CD14-positive monocyte (primary cell): ENCODE results near the gene ADGRE1. TPM values are rescaled to one million over a fixed set of nuclear protein-coding genes. Genes with fewer than 3 reads are reported as not detected.

Experiments
- DNase-seq, 3 donors: peaks; one replicate each; pipeline ENCODE4 v3.0.0-alpha.2; 2011 to 2022
- H2AFZ ChIP-seq: 2 replicates; pipeline ENCODE4 v1.6.0; 2012; ENCODE audit warnings: mild to moderate bottlenecking, low read depth, low read length, inconsistent platforms; ENCODE audit not compliant: insufficient read depth, poor library complexity, severe bottlenecking
- H3K27ac ChIP-seq, 2 donors: 1 replicate in 1 of 2; 2 replicates in 1 of 2; pipeline ENCODE4 v1.5.1; 2012 to 2013; ENCODE audit warnings: low read length in 2 of 2, control low read depth in 1 of 2, inconsistent platforms in 1 of 2, low read depth in 1 of 2, mild to moderate bottlenecking in 1 of 2
- H3K27me3 ChIP-seq, 2 donors: one replicate each; pipeline versions ENCODE4 v1.6.0 to v1.6.1; 2011 to 2013; ENCODE audit warnings: low read length in 2 of 2; ENCODE audit not compliant: control insufficient read depth in 2 of 2, insufficient read depth in 2 of 2
- H3K36me3 ChIP-seq, 2 donors: replicated peaks in 1 of 2; 1 replicate in 1 of 2; 2 replicates in 1 of 2; pipeline versions ENCODE4 v1.5.1 to v1.6.1; 2012 to 2013; ENCODE audit warnings: low read length in 2 of 2, control low read depth in 1 of 2, inconsistent platforms in 1 of 2, mild to moderate bottlenecking in 1 of 2; ENCODE audit not compliant: insufficient read depth in 2 of 2, control insufficient read depth in 1 of 2
- H3K4me1 ChIP-seq, 2 donors: 1 replicate in 1 of 2; 2 replicates in 1 of 2; pipeline versions ENCODE4 v1.5.1 to v1.6.1; 2012 to 2013; ENCODE audit warnings: low read length in 2 of 2, control low read depth in 1 of 2, inconsistent platforms in 1 of 2, mild to moderate bottlenecking in 1 of 2, moderate library complexity in 1 of 2; ENCODE audit not compliant: insufficient read depth in 2 of 2, control insufficient read depth in 1 of 2
- H3K4me2 ChIP-seq: replicated peaks from 2 replicates; pipeline ENCODE3; 2012; ENCODE audit warnings: low read length, moderate library complexity, mild to moderate bottlenecking; ENCODE audit not compliant: poor library complexity, severe bottlenecking; ENCODE audit errors: extremely low read depth
- H3K4me3 ChIP-seq, 3 experiments: fragments of 200-600 bp in 1 of 3; sonication (generic) in 1 of 3; replicated peaks in 1 of 3; 1 replicate in 2 of 3; 2 replicates in 1 of 3; pipeline ENCODE4 v1.5.1; 2011 to 2013; ENCODE audit warnings: low read length in 3 of 3, mild to moderate bottlenecking in 3 of 3, control low read depth in 2 of 3, low read depth in 2 of 3, inconsistent platforms in 1 of 3, moderate library complexity in 1 of 3
- H3K79me2 ChIP-seq: 2 replicates; pipeline ENCODE4 v1.6.0; 2012; ENCODE audit warnings: mild to moderate bottlenecking, control low read depth, inconsistent platforms, low read length, moderate library complexity; ENCODE audit not compliant: insufficient read depth
- H3K9ac ChIP-seq: 2 replicates; pipeline ENCODE4 v1.6.0; 2017; ENCODE audit warnings: low read length, mild to moderate bottlenecking; ENCODE audit not compliant: insufficient read depth, poor library complexity, severe bottlenecking
- H3K9me3 ChIP-seq, 2 donors: replicated peaks in 1 of 2; 1 replicate in 1 of 2; 2 replicates in 1 of 2; pipeline versions ENCODE4 v1.5.1 to v1.6.1; 2012 to 2013; ENCODE audit warnings: low read length in 2 of 2, control low read depth in 1 of 2; ENCODE audit not compliant: control insufficient read depth in 1 of 2, insufficient read depth in 1 of 2
- H4K20me1 ChIP-seq: 2 replicates; pipeline ENCODE4 v1.6.0; 2012; ENCODE audit warnings: mild to moderate bottlenecking, low read length, control low read depth, moderate library complexity; ENCODE audit not compliant: insufficient read depth
- H3K27ac Mint-ChIP-seq, 7 donors: one replicate each; pipeline ENCODE4 v1.8.0; 2020; ENCODE audit warnings: mild to moderate bottlenecking in 7 of 7, mixed read lengths in 7 of 7, moderate library complexity in 6 of 7, inconsistent platforms in 2 of 7
- H3K27me3 Mint-ChIP-seq, 3 donors: one replicate each; pipeline ENCODE4 v1.8.0; 2021 to 2022; ENCODE audit warnings: low read depth in 3 of 3, mild to moderate bottlenecking in 3 of 3, mixed read lengths in 3 of 3, moderate library complexity in 3 of 3, inconsistent platforms in 1 of 3
- H3K36me3 Mint-ChIP-seq, 2 donors: one replicate each; pipeline ENCODE4 v1.8.0; 2020; ENCODE audit warnings: mixed read lengths in 2 of 2, inconsistent platforms in 1 of 2, mild to moderate bottlenecking in 1 of 2
- H3K4me1 Mint-ChIP-seq: one replicate; pipeline ENCODE4 v1.8.0; 2020; ENCODE audit warnings: mild to moderate bottlenecking, mixed read lengths
- H3K4me3 Mint-ChIP-seq, 2 donors: one replicate each; pipeline ENCODE4 v1.8.0; 2020; ENCODE audit warnings: mild to moderate bottlenecking in 2 of 2, mixed read lengths in 2 of 2, moderate library complexity in 1 of 2
- H3K9me3 Mint-ChIP-seq, 7 donors: one replicate each; pipeline ENCODE4 v1.8.0; 2020 to 2022; ENCODE audit warnings: mixed read lengths in 7 of 7, mild to moderate bottlenecking in 6 of 7, moderate library complexity in 6 of 7, inconsistent platforms in 2 of 7
- WGBS: methylation state at CpG from one replicate; pipeline ENCODE4 v1.1.5; 2013; ENCODE audit warnings: missing lambda C conversion rate; ENCODE audit not compliant: insufficient coverage; 5-methylcytosine and 5-hydroxymethylcytosine counted together
- intact Hi-C, 2 donors: fragments of 100-400 bp; cut with micrococcal nuclease; formaldehyde crosslinking; loops; one replicate each; pipeline versions ENCODE4 v1.15.0 to v1.15.1; 2023
- polyA plus RNA-seq, 3 donors: library from polyadenylated mRNA; depleted of rRNA in 1 of 3; unstranded in 2 of 3; stranded (reverse) in 1 of 3; fragments of 300-500 nt in 2 of 3; fragments of >200 nt in 1 of 3; fragmentation: Illumina TruSeq in 2 of 3; gene quantifications; 1 replicate in 2 of 3; 2 replicates in 1 of 3; pipeline ENCODE4 v1.2.3, GENCODE V29; 2012 to 2021
- TF ChIP-seq, protein P1 (sequence below): fragments of 200-600 bp; IDR thresholded peaks from one replicate; pipeline ENCODE4 v1.8.0; 2022; ENCODE audit warnings: antibody characterized with exemption, mild to moderate bottlenecking

The ADGRE1 gene
- polyA plus RNA-seq, 3 donors = 13.9 to 37.7 (median 21.6) TPM

DNA sequence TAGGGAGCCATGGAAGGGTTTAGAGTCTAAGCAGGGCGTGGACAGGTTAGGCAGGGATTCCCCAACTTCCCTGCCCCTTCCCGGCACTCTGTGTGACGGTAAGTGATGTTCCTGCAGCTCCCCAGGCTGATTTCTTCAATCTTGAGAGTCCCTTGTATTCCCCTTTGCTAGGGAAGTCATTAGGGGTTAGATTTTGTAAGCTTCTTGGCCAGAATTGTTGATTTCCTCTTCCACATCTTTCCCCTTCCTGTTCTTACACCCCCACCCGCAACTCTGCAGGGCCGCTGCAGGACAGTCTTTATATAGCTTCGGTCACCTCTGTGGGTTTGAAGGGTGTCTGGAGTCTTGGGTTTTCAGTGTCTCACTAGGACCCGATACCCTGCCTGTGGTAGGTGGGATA is 10.6 kb upstream of the ADGRE1 start:
- Histone ChIP-seq H3K4me1 (peaks cover 22 to 30% of the 10 kb centered on the region in 2 donors), H3K9ac (no peak overlapping the region), H3K27ac (peak overlapping the region; percentile 40 to 62), H3K4me3 (peak overlapping the region in 1 of 3 experiments; percentile 45), H3K27me3 (no peaks in the 10 kb centered on the region), H2AFZ (no peak overlapping the region), H3K79me2 (no peaks in the 10 kb centered on the region), H3K36me3 (no peaks in the 10 kb centered on the region), H4K20me1 (no peaks in the 10 kb centered on the region), H3K4me2 (peak overlapping the region; percentile 65), H3K9me3 (peaks cover 5 to 8% of the 10 kb centered on the region in 2 donors)
- peak overlapping the region; percentile 32 to 86 (median 68) for H3K27ac Mint-ChIP-seq
- peaks cover 5 to 19% (median 8%) of the 10 kb centered on the region in 3 donors for H3K27me3 Mint-ChIP-seq
- no CpG with 5 or more reads among the region's 7 CpGs for WGBS
- TF ChIP-seq, protein P1, sequence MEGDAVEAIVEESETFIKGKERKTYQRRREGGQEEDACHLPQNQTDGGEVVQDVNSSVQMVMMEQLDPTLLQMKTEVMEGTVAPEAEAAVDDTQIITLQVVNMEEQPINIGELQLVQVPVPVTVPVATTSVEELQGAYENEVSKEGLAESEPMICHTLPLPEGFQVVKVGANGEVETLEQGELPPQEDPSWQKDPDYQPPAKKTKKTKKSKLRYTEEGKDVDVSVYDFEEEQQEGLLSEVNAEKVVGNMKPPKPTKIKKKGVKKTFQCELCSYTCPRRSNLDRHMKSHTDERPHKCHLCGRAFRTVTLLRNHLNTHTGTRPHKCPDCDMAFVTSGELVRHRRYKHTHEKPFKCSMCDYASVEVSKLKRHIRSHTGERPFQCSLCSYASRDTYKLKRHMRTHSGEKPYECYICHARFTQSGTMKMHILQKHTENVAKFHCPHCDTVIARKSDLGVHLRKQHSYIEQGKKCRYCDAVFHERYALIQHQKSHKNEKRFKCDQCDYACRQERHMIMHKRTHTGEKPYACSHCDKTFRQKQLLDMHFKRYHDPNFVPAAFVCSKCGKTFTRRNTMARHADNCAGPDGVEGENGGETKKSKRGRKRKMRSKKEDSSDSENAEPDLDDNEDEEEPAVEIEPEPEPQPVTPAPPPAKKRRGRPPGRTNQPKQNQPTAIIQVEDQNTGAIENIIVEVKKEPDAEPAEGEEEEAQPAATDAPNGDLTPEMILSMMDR = no peak
- peak overlapping the region; percentile 49 to 64 for H3K4me3 Mint-ChIP-seq
- H3K36me3 Mint-ChIP-seq = peaks cover 4 to 7% of the 10 kb centered on the region in 2 donors
- peaks cover 7 to 14% (median 9%) of the 10 kb centered on the region in 7 donors for H3K9me3 Mint-ChIP-seq
- peaks cover 38% of the 10 kb centered on the region for H3K4me1 Mint-ChIP-seq
- DNase-seq = peak in 2 of 3 donors; percentile 47 to 79
- intact Hi-C loops = no loop called here

DNA sequence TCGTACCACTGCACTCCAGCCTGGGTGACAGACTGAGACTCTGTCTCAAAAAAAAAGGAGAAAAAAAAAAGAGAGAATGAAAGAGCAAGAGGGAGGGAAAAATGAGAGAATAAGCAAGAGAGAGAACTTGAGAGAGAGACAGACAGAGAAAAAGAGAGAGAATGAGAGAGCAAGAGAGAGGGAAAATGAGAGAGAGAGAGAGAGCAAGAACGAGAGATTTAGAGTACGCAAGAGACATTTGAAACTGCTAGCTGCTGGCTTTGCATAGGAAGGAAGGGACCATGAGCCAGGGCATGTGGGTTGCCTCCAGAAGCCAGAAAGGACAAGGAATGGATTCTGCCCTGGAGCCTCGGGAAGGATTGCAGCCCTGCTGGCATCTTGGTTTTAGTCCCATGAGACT is 9.6 kb upstream of the ADGRE1 start:
- 88% methylated on average over 3 of the region's 4 CpGs for WGBS
- H3K9ac ChIP-seq = no peak overlapping the region
- Mint-ChIP-seq H3K27me3 (peaks cover 5 to 19% (median 8%) of the 10 kb centered on the region in 3 donors), H3K4me1 (peaks cover 40% of the 10 kb centered on the region), H3K4me3 (peak overlapping the region in 1 of 2 donors; percentile 2), H3K9me3 (peaks cover 5 to 14% (median 9%) of the 10 kb centered on the region in 7 donors), H3K36me3 (peaks cover 4 to 7% of the 10 kb centered on the region in 2 donors), H3K27ac (peak overlapping the region in 1 of 7 donors; percentile 5)
- H3K27me3 ChIP-seq = no peaks in the 10 kb centered on the region
- H3K79me2 ChIP-seq = no peaks in the 10 kb centered on the region
- intact Hi-C loops = no loop called here
- no peaks in the 10 kb centered on the region for H3K36me3 ChIP-seq
- no peak overlapping the region for H3K27ac ChIP-seq
- no peaks in the 10 kb centered on the region for H4K20me1 ChIP-seq
- peaks cover 22 to 30% of the 10 kb centered on the region in 2 donors for H3K4me1 ChIP-seq
- H3K4me2 ChIP-seq = no peak overlapping the region
- no peak overlapping the region for H2AFZ ChIP-seq
- peaks cover 5 to 8% of the 10 kb centered on the region in 2 donors for H3K9me3 ChIP-seq
- TF ChIP-seq, protein P1 = no peak
- H3K4me3 ChIP-seq = no peak overlapping the region
- no peak for DNase-seq
